HG03097 (cell line): ENCODE data around the gene SYT7.
A peak's percentile ranks its signal among the peaks of the same experiment; 100 is the strongest.
"Not testable (repeated sequence)": the region's sequence is repeated elsewhere in the genome, so short reads cannot be mapped to it uniquely, and the experiment has no call there.

Experiments
- ATAC-seq: cut with Tn5 transposase; IDR thresholded peaks from one replicate; pipeline ENCODE4 v1.9.1; 2021; ENCODE audit not compliant: unreplicated experiment, low FRiP score

The SYT7 gene, protein sequence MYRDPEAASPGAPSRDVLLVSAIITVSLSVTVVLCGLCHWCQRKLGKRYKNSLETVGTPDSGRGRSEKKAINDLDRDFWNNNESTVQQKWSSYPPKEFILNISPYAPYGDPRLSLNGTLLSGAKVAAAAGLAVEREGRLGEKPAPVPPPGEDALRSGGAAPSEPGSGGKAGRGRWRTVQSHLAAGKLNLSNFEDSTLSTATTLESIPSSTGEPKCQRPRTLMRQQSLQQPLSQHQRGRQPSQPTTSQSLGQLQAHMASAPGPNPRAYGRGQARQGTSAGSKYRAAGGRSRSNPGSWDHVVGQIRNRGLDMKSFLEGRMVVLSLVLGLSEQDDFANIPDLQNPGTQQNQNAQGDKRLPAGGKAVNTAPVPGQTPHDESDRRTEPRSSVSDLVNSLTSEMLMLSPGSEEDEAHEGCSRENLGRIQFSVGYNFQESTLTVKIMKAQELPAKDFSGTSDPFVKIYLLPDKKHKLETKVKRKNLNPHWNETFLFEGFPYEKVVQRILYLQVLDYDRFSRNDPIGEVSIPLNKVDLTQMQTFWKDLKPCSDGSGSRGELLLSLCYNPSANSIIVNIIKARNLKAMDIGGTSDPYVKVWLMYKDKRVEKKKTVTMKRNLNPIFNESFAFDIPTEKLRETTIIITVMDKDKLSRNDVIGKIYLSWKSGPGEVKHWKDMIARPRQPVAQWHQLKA

DNA sequence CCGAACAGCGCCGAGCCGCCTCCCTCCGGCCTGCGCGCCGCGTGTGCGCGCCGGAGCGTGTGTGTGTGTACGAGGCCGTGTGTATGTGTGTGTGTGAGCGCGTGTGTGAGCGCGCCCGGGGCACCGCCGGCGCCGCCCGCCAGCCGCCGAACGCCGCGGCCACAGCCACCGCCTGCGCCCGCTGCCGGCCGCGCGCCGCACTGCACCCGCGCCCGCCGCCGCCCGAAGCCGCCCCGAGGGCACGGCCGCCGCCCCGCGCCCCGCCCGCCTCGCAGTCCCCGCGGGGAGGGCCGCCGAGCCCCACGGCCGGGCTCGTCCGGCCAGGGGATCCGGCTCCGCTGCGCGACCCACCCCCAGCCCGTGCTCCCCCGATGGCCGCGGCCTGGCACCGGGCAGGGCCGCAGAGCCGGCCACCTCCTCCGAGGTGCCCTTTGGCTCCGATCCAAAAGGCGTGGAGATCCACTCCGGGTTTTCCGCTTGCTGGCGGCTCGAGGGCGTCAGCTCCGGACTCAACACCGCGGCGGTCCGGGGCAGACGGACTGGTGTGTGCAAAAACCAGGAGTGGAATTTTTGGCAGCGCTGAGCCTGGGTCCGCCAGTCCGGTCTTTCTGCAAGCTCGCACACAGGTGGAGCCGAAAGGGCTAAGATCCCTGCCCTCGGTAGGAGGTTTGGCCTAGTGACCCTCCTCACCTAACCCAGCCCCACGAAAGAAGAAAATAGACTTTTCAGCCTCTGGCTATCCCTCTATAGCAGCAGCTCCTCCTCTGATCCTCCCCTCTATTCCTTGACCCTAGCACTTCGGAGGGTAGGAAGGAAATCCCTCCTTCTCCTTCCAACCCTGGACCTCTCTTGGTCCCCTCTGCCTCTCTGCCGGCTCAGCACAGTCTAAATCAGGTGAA lies at the start of gene SYT7:
Gene SYT7 (minus strand): TSS at position 47 of the 899 bp plus-strand sequence. CDS start 256 bp downstream, outside the sequence.
- peak; percentile 74 for ATAC-seq

DNA sequence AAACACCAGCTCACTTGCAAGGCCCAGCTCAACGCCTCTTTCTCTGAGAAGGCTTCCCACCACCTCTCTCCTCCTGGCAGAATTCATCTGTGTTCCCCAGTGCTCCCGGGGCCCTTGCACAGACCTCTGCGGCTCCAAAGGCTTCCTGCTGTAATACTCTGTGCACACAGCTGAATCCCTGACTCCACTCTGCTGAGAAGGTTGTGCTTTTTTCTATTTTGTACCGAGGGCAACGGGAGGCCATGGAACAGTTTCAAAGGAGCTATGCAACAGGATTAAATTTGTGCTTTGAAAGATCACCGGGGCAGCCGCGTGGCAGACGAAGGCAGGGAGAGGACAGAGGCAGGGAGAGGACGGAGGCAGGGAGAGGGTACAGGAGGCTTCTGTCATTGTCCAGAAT lies 49.2 kb upstream of the SYT7 start:
- ATAC-seq = no peak

DNA sequence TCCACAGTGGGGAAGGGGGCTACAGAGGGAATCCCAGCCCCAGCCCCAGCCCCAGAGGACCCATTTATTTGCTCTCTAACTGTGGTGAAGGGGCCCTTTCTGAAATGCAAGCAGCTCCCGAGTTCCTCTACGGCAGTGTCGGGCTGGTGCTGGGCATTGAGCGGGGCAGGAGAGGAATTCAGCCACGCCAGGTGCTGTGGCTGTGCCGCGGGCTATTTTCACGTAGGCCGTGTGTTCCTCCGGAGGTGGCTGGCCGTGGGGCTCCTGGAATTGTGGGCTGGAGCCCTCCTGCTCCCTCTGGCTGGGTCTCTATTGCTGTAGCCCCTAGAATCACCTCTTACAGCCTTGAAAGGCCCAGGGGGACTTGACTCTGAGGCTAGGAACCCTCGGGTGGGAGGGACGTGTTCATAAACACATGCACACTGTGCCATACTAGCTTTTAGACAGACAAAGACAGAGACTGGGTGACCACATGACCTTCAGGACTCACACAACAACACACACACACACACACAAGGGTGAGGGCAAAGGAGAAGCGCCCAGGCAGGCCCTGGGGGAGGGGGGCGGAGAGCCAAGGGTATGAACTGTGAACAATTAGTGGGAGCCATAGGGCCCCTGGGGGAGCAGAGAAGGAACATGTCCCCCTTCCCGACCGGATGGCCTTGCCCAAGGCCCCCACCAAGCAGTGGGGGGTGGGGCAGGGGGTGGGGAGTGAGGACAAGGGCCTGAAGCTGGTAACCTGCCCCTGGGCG lies 48.4 kb upstream of the SYT7 start:
- no peak for ATAC-seq

DNA sequence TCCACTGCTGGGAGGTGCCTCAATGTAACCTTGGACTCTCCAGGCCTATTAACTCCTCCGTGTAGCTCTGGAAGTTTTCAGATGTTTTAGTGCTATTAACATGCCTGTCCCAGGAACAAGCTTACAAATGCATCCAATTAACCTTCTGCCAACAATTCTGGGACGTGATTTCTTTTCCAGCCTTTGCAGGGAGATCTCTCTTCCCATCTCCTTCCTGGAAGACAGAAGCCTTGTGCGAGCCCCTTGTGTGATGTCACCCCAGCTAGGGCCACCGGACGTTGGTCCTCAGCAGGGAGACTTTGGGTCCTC lies 47.7 kb upstream of the SYT7 start:
- no peak for ATAC-seq

DNA sequence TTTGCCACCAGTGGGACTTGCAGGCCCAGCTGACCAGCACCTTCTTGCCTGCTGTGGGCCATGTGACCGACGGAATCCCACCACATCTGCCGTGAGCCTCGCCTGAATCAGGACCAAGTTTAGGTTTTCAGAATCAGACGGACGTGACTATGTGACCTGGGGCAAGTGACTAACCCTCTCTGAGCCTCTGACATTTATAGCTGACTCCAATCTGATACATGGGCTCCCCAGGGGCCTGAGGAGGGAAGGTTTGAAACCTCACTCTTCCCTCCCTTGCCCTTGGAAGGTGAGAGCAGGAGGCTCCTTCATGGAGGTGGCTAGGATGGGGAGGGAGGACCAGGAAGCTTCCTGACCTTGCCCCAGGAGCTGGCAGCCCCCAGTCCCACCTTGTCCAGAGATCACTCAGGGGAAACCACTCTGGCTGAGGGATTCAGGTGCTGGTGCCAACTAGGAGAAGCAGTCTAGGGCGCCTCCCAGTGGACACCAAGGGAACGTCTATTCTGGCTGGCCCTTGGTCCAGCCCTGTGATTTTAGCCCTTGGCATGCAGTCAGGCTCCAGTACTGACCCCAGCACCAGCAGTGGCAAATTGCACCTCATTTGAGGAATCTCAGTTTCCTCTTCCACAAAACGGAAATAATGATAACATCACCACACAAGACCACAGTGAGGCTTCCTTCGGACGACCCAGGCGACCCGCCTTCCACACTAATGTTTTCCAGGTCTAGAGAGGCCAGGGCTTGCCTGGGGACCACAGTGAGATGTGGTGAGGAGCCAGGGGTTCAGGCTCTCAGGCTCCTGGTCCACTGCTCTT lies 47.2 kb upstream of the SYT7 start:
- ATAC-seq = no peak

DNA sequence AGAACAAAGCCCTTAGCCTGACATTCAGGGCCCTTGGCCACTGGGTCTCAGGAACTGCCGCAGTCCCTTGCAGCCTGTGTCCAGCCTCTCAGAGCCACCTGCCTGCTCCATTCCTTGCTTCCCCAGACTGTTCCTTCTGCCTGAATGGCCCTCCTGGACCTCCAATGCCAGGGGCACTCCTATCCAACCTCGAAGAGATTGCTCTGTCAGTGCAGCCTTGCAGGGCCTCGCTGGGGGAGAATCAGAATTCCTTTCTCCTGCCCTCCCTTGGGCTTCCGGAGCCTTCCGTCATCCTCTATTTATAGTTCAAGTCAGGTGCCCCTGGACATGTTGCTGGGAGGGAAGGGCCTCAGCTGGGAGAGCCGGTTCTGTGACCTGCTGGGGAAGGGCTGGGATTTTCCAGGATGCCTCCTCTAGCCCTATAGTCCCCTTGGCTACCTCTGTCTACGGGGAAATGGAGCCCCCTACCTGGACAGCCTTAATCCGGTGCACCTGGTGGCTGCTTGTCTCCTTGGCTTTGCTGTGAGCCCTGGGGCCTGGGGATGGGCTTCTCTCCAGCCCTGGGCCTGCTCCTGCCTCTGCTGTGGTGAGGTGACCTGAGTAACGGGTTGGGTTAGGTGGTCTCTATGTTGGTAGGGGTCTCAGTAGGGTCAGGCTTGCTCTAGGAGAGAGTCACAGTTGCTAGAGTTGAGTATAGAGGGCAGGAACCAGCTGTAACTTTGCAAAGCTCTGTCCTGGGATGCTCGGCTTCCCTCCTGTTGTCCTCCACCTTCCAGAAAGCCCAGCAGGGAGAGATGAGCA lies 45.9 kb upstream of the SYT7 start:
- no peak for ATAC-seq

DNA sequence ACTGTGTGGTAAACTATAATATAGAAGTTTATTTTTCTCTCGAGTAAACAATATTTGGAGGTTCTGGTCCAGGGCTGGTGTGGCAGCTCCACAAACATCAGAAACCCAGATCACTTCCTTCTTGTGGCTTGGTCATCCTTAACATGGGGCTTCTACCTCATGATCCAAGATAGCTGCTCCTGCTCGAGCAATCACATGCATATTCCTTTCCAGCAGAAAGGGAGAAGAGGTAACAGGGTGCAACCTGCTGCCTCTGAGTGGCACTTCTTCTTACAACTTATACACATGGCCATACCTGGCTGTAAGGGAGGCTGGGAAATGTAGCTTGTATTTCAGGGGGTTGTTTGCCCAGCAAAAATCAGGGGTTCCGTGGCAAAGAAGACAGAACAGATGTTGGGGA lies 44.6 kb upstream of the SYT7 start:
- no peak for ATAC-seq

DNA sequence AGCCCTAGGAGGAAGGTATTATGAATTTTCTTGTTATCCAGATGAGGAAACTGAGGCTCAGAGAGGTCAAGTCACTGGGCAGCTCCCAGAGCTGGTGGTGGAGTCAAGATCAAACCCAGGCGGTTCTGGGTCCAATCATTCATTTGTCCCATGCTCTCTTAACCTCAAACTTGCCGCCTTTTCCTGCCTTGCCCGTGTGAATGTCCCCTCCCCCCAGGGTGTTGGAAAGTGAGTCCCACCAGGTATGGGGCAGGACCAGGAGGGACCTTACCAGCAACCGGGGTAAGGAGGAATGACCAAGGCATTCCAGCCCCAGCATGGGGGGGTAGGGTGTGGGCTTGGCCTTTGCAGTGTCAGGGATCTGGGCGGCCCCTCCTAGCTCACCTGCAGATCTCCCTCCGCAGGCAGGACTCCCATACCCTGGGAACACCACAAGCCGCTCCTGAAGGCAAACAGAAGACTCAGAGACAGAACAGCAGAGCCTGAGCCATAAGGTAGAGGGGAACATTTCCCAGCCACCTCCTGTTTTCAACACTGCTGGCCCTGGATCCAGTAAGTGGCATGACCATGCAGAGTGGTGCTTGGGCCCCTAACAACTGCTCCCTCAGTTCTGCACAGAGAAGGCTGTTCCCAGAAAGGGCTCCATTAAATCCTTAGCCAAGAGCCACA lies 41.2 kb upstream of the SYT7 start:
- ATAC-seq = no peak

DNA sequence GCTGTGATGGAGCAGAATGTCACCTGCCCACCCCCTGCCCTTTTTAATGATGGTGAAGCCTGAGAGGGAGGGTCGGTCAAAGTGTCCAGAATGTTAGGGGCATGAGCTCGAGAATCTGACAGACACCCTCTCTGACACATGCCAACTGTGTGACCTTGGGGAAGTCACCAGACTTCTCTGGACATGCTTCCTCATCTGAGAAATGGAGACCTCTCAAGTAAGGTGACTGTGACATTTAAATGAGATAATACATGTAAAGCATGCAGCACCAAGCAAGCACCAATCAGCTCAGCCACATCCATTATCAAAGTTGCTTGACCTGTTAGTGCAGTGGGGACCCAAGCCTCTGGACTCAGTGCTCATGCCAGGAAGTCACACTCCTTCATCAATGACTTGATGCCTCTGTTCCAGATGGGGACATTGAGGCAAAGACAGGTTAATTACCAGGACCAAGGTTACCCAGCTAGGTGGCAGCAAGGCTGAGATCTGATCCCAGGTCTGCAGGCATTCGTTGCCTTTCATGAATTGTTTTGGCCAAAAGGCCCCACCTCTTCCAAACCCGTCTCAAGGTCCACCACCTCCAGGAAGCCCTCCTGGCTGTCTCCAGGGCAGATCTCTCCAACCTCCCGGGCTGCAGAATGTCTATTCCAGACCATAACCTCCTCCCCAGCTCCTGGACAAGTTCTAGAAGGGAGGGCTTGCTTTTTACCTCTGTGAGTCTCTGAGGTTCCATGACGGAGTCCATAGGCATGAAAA lies 38.8 kb upstream of the SYT7 start:
- no peak for ATAC-seq

DNA sequence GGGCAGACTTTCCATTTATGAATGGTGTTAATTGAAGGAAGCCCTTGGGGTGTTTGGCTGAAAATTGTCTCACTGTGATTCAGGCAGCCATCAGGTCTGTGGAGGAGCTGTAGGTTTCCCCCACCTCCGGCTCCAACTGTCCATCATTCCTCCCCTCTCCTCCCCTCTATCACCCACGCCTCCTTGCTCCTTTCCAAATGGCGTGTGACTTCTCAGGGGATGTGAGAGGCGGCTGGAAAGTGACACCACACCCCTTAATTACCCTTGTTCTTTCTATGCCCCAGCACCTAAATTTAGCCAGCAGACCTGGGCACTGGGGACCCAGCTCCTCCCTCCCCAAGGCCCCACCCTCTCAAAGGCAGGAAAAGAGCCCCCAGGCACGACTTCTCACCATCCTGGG lies 38.1 kb upstream of the SYT7 start:
- ATAC-seq = no peak

DNA sequence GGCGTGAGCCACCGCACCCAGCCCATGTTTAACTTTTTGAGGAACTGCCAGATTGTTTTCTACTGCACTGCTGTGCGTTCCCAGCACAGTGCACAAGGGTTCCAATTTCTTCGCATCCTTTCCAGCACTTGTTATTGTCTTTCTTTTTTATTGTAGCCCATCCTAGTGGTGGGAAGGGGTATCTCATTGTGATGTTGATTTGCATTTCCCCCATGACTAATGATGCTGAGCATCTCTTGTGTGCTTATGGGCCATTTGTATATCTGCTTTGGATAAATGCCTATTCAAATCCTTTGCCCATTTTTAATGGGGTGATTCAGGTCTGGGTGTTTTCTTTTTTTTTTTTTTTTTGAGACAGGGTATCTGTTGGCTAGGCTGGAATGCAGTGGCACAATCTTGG lies 36.6 kb upstream of the SYT7 start:
- no peak for ATAC-seq

DNA sequence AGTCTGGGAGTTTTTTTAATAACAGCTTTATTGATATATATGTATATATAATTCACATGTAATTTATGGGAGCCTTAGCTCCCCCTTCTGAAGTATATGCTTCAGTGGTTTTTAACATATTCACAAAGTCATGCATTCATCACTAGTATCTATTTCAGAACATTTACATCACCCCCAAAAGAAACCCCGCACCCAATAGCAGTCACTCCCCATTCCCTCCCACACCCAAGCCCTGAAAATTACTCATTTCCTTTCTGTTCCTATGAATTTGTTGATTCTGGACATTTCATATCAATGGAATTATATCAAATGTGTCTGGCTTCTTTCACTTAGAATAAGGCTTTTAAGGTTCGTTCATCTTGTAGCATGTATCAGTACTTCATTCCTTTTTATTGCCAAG lies 35.6 kb upstream of the SYT7 start:
- ATAC-seq = no peak

DNA sequence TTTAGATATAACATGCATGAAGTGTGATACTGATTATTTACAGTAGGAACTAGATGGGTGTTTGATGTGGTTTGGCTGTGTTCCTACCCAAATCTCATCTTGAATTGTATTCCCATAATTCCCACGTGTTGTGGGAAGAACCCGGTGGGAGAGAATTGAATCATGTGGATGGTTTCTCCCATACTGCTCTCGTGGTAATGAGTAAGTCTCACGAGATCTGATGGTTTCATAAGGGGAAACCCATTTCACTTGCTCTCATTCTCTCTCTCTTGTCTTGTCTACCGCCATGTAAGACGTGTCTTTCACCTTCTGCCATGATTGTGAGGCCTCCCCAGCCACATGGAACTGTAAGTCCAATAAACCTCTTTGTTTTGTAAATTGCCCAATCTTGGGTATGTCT lies 33.9 kb upstream of the SYT7 start:
- ATAC-seq = not testable (repeated sequence)

DNA sequence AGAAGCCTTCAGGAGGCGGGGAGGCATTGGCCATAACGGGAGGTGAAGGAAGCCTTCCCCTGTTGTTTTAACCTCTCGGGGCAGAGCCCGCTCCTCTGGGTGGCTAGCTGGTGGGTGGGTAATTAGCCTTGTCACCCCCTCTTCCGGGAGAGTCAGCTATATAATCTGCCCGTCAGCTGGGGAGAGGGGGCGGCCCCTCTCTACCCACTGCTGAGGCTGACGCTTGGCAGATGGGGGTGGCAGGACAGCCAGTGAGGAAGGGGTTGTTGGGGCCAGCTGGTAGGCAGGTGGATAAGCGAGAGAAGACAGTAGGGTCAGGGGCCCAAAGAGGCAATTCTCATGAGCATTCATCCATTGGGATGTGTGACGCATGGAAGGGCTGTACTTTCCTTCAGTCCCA lies 33.0 kb upstream of the SYT7 start:
- ATAC-seq = no peak

DNA sequence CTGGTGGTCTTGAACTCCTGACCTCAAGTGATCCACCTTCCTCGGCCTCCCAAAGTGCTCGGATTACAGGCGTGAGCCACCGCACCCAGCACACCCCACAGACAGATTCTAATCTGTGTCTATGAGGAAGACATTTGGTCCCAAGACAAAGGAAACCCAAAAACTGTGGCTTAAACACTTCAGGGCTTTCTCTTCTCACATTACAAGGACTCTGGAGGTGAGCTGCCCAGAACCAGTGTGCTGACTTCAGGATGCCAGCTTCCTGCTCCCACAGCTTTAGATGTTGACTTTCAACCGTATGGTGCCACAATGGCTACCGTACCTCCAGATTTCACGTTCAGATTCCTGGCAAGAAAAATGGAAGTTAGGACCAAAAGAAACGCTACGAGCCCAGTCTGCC lies 32.2 kb upstream of the SYT7 start:
- no peak for ATAC-seq

DNA sequence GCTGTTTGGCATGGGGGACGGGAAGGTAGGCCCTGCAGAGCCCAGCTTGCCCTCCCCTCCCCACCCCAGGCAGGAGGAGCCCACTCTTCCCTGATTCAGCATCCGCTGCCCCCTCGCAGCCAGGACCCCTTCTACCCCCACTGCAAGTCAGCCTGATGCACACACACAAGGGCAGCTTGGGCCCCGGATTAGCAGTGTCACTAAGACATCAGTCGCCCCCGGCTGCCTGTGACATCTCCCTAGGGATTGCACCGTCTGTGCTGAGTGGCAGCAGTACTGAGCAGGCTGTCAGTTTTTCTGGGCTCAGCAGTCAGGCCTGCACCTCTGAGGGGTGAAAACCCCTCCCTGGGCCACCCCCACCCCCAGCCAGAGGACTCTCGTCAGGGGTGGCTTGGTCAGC lies 30.4 kb upstream of the SYT7 start:
- no peak for ATAC-seq

DNA sequence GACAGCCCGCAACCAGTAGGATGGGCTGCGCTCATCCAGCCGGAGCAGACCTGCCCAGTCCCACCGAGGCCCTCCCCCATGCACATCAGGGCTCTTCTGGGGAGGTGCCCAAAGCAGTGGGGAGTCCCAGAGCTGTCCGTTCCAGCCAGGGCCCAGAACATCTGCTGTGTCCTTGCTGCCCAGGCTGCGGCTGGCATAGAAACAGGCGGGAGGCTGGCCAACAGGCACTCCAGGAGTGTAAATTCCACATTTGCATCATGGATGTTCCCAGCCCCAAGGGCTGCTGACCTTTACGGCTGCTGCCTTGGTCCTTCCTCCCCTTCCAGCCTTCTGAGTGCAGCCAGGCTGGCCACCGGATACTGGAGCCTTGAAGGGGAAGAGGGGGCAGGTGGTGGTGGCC lies 30.0 kb upstream of the SYT7 start:
- ATAC-seq = no peak

DNA sequence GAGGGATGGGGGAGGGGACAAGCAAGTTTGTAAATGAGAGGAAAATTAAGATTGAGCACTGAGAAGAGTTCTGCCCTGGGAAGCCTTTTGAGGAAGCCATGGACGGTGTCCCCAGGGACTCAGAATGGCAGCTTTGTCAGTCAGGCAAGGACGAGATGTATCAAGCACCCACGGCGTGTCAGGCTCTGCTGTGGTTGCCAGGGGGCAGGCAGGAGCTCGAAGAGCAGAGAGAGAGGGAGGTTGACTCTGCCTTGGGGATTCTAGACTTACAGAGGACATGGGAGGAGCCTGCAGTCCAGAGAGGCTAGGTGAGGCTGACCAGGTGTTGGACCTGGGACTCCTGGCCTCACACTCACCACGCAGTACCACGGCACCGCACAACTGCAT lies 29.1 kb upstream of the SYT7 start:
- no peak for ATAC-seq
